GM18951 (cell line): ENCODE measurements around the gene FAM78A.
"Not testable (repeated sequence)": the region's sequence is repeated elsewhere in the genome, so short reads cannot be mapped to it uniquely, and the experiment has no call there.

Experiments
- POLR2A ChIP-seq: IDR thresholded peaks from 4 replicates; pipeline ENCODE4 v1.6.1; 2011; ENCODE audit warnings: mild to moderate bottlenecking; ENCODE audit not compliant: insufficient read length, insufficient read depth; ENCODE audit errors: extremely low read depth
- in situ Hi-C: fragments of 300-500 bp; cut with MboI; formaldehyde crosslinking; loops from one replicate; pipeline ENCODE4 v1.12.0; 2022; ENCODE audit warnings: low sequenced_read_pairs, mixed read lengths, inconsistent platforms; ENCODE audit not compliant: unreplicated experiment

FAM78A gene

GRCh38 chr9:131227112-131227958, 49.0 kb downstream of the FAM78A start:
- in situ Hi-C loops = no loop called here
- TF ChIP-seq POLR2A = no peak

DNA sequence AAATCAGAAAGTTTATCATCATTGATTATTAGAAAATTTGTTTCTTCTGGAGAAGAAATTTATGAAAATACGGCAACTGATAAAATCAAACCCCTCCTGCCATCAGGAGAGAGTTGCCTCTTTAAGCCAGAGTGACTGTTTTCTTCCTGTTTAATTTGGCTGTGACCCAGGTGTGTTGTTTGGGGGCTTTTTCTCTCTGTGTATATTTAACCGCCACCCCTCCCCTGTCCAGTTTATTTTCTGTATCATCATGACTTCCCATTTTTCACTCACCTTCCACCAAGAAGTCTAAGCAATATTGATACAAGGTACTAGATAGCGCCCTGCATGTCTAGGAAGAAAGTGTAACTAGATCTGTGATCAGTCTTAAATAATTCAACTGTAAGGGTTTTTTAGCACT, 50.1 kb downstream of the FAM78A start:
- in situ Hi-C loops = no loop called here
- TF ChIP-seq POLR2A = no peak

DNA sequence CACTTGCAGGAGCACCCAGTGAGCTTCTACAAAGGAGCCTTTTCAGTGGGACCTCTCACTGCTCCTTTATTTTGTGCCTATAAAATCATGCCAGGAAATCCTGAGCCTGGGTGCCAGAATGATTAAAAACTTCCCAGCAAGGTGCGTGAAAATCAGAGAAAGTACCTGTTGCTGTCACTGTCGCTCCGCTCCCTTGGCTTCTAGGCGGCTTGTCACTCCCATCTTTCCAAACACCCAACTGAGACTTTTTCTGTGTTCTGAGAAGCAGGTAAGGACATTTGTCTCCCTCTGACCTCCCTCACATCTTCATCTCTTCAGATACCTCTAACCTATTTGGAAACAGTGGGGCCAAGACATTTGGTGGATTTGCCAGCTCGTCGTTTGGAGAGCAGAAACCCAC, 53.9 kb downstream of the FAM78A start:
- no peak for TF ChIP-seq POLR2A
- in situ Hi-C loops = no loop called here

DNA sequence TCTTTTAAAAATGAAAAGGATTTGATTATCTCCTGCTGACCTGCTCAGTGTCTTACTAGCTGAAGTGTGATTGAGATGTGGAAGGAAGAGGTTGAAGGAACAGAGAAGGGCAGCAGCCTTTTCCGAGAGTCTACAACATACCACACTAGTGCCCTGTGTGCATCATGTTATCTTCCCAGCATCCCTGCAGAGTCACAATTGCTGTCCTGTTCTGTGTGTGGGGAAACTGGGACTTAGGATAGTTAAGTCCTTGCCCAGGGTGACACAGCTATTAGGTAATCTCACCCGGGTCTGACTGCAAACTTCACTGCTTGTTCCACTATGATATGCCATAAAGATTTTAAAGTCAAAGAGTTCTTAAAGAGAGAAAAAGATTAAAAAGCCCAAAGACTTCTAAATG, 55.8 kb downstream of the FAM78A start:
- in situ Hi-C loops = no loop called here

DNA sequence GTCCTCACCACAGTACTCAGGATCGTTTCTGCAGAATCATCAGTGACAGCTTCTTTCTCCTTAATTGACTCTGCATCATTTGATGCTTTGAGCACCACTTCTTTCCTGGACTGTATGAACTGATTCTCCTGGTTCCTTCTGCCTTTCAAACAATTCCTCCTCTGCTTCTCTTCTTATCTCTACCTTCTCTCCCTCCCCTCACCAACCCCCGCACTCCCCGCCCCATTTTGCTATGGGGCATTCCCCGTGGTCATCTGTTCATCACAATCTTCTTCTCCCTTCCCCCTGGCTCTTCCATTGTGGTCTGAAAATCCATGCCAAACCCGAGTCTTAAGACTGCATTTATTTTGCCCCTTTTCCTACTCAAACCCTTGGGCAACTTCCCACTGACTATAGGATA, 57.9 kb downstream of the FAM78A start:
- TF ChIP-seq POLR2A = no peak
- in situ Hi-C loops = no loop called here

More for the DNA sequence above, 55.8 kb downstream of the FAM78A start:
- no peak for TF ChIP-seq POLR2A

GRCh38 chr9:131217331-131218031, 58.8 kb downstream of the FAM78A start:
- TF ChIP-seq POLR2A = no peak
- in situ Hi-C loops = no loop called here

- in situ Hi-C loops = no loop called here
- no peak for TF ChIP-seq POLR2A
Measured at GRCh38 chr9:131216806-131217205, 59.5 kb downstream of the FAM78A start.

DNA sequence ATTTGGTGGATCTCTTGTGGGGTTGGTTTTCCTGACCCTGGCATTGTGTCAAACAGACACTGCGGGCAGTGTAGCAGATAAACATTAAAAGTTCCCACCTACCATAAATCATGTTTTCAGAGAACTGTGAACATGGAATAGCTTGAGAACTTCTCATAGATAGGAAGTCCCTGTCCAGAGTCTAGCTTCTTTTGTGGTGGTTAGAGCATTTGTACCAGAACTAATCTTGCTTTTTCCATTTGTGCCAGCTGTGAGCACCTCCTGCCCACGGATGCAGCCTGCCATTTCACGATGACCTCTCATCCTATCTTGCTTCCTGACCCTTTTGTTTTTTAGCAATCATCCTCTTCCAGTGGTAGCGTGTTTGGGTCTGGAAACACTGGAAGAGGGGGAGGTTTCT, 61.4 kb downstream of the FAM78A start:
- TF ChIP-seq POLR2A = no peak
- in situ Hi-C loops = no loop called here

DNA sequence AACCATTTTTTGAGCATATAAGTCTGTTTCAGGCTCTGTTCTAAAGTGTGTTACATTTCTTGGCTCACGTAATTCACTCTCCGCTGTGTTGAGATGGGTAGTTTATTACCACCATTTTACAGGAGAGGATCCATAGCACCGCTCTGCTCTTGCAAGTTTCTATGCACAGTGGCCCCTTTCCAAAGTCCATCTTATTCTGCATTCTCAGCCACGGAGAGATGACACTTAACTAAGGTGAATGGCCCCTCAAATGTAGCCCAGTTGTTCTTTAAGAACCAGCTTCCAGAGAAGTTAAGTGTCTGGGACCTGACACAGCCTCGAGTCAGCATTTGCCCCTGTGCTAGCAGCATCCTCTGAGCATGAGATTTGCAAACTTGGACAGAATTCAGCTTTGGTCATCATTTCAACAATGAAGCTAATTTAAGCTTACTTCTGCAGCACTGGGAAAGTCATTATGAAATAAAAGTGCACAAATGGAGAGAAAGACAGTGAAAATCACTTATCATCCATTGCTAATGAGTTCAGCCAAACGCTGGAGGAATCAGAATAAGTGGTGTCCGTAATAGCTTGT, 61.9 kb downstream of the FAM78A start:
- in situ Hi-C loops = no loop called here
- TF ChIP-seq POLR2A = no peak

DNA sequence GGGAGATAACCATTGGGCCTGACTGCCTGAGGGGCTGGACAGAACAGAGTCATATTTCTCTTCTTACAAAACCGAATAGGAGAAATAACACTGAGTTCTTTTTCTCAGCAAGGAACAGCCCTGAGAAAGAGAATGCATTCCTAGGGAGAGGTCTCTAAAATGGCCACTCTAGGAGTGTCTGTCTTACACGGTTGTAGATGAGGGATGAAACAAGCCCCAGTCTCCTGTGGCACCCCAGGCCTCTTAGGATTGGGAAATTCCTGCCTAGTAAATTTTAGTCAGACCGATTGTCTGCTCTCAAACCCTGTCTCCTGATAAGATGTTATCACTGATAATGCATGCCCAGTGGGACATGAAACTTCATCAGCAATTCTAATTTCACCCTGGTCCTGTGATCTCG, 64.4 kb downstream of the FAM78A start:
- in situ Hi-C loops = not testable (repeated sequence)
